OCI-LY7 (cell line): ENCODE data around the gene ANO9.

Experiments
- EZH2phosphoT487 ChIP-seq: fragments of 200-600 bp; sonication (generic); IDR thresholded peaks from 2 replicates; pipeline ENCODE4 v1.6.1; 2018; ENCODE audit warnings: low read depth, borderline replicate concordance, mild to moderate bottlenecking, mixed run types, antibody characterized with exemption, low read length, moderate library complexity, mixed read lengths
- TF ChIP-seq, protein P1 (sequence below): fragments of 200-600 bp; sonication (generic); conservative IDR thresholded peaks from 2 replicates; pipeline ENCODE4 v1.5.1; 2014; ENCODE audit warnings: mild to moderate bottlenecking, antibody characterized with exemption, low read length, moderate library complexity, mixed read lengths

DNA sequence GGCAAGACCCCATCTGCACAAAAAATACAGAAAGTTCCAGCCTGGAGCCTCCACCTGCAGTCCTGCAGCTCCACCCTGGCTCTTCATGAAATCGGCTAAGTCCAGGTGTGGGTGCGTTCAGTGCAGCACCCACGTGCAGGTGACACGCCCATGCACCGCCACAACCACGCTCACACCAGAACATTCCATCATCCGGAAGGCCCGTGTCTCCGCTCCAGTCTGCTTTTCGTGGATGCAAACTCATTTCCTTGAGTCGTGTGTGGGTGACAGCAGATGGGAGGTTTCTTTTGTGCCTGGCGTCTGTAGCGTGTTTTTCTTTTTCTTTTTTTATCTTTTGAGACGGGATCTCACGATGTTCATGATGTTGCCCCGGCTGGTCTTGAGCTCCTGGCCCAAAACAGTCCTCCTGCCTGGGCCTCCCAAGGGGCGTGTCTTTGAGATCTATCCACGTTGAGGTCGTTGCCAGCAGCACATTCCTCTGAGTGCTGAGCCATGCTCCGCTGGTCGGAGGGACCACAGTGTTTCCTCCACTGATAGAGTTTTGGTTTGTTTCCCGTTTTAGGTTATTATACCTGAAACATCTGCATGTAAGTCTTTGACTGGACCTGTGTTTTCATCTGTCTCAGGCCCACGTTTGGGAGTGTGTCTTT is 15.4 kb upstream of the ANO9 start:
- TF ChIP-seq, protein P1, sequence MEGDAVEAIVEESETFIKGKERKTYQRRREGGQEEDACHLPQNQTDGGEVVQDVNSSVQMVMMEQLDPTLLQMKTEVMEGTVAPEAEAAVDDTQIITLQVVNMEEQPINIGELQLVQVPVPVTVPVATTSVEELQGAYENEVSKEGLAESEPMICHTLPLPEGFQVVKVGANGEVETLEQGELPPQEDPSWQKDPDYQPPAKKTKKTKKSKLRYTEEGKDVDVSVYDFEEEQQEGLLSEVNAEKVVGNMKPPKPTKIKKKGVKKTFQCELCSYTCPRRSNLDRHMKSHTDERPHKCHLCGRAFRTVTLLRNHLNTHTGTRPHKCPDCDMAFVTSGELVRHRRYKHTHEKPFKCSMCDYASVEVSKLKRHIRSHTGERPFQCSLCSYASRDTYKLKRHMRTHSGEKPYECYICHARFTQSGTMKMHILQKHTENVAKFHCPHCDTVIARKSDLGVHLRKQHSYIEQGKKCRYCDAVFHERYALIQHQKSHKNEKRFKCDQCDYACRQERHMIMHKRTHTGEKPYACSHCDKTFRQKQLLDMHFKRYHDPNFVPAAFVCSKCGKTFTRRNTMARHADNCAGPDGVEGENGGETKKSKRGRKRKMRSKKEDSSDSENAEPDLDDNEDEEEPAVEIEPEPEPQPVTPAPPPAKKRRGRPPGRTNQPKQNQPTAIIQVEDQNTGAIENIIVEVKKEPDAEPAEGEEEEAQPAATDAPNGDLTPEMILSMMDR = no peak
- TF ChIP-seq EZH2phosphoT487 = no peak
